GM13977 (cell line): ENCODE measurements around the gene TMEM222.
A peak's percentile ranks its signal among the peaks of the same experiment; 100 is the strongest.

Experiments
- DNase-seq: peaks from one replicate; pipeline ENCODE4 v3.0.0; 2012; ENCODE audit warnings: low spot score
- in situ Hi-C: fragments of 300-500 bp; cut with MboI; formaldehyde crosslinking; loops from one replicate; pipeline ENCODE4 v1.12.0; 2022; ENCODE audit warnings: low sequenced_read_pairs, low pct_unique_long_range_greater_than_20kb, mixed read lengths, inconsistent platforms; ENCODE audit not compliant: unreplicated experiment
- TF ChIP-seq, protein P1 (sequence below): IDR thresholded peaks from 2 replicates; pipeline ENCODE4 v1.5.1; 2012; ENCODE audit warnings: mild to moderate bottlenecking, control low read depth; ENCODE audit not compliant: insufficient read depth; ENCODE audit errors: extremely low read depth, missing control alignments

Gene TMEM222

GRCh38 chr1:27360159-27361043 lies 38.4 kb downstream of the TMEM222 start:
- peak; percentile 71 for DNase-seq
- TF ChIP-seq, protein P1, sequence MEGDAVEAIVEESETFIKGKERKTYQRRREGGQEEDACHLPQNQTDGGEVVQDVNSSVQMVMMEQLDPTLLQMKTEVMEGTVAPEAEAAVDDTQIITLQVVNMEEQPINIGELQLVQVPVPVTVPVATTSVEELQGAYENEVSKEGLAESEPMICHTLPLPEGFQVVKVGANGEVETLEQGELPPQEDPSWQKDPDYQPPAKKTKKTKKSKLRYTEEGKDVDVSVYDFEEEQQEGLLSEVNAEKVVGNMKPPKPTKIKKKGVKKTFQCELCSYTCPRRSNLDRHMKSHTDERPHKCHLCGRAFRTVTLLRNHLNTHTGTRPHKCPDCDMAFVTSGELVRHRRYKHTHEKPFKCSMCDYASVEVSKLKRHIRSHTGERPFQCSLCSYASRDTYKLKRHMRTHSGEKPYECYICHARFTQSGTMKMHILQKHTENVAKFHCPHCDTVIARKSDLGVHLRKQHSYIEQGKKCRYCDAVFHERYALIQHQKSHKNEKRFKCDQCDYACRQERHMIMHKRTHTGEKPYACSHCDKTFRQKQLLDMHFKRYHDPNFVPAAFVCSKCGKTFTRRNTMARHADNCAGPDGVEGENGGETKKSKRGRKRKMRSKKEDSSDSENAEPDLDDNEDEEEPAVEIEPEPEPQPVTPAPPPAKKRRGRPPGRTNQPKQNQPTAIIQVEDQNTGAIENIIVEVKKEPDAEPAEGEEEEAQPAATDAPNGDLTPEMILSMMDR, result no peak
- in situ Hi-C loops, result no loop called here

DNA sequence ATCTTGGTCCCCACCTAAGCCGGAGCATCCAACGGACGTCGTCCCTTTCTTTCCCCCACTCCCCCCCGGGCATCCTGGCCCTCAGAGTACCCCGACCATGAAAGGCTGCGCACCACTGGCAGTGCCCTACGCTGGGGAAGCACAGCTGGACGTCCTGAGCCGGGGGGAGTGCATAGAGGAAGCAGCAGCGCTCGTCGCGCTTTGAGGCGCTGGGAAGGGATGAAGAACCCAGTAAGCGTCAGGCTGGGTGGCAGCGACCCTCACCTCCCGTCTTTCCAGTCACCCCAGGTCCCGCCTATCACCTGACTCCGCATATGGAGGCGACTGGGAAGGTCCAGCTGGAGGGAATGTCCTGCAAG lies 39.1 kb downstream of the TMEM222 start:
- DNase-seq, result no peak
- in situ Hi-C loops, result no loop called here
- TF ChIP-seq, protein P1, result no peak

DNA sequence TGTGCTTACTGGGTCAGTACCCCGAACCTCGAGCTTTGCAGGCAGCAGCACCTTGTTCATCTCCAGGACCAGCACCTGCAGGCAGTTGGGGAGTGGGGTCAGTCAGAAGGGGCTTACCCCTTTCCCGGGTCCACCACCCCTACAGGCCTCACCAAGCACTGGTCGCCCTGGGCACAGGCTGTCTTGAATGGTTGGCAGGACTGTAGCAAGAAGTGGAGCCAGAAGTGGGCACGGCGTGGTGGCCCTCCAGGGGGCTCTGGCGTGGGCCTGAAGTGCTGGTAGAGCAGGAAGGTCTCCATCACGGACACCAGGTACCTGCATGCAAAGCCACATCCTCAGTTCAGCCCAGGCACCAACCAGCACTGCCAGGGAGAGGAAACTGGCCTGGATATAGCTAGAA lies 39.6 kb downstream of the TMEM222 start:
- in situ Hi-C loops, result no loop called here
- TF ChIP-seq, protein P1, result no peak
- DNase-seq, result no peak

DNA sequence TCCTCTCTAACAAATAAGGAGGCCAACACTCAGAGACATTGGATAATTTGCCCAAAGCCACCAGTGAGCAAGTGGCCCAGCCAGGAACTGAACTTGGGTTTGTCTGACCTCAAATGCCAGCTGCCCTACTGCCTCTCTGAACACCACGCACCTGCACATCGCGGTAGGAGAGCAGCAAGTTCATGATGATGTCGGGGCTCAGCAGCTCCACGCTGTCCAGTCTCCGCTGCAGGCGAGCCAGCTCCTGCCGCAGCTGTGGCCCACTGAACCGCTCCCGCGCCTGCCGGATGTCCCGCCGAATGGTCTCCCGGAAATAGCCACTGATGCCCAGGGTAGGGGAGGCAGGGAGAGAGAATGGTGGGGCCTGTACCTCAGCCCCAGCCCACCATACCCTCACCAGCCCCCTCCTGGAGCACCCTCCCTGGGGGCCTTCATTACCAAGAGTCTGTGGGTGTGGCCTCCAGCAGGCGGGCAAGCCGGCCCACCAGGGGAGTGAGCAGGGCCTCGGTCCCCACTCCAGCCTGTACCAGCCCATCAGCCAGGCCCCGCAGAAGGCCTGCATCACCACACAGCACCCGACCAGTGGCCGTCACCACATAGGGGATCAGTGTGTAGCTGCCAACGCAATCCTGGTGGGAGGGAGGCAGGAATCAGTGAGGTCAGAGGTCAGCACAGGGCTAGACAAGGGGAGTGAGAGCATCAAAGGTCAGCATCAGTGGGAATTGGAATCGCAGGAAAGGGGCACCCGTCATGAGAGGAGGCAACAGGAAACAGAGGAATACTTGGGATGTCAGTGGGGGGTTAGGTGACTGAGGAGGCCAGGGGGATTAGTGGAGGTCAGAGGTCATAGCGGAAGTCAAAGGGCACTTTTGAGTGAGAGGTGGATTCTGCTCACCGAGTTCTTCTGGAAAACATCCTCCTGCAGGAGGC lies 42.1 kb downstream of the TMEM222 start:
- TF ChIP-seq, protein P1, result no peak
- in situ Hi-C loops, result no loop called here
- no peak for DNase-seq

GRCh38 chr1:27364696-27365371 lies 42.9 kb downstream of the TMEM222 start:
- no peak for DNase-seq
- in situ Hi-C loops, result no loop called here
- TF ChIP-seq, protein P1, result no peak
